Lower leg skin (tissue), 4 donors: ENCODE measurements around the gene RAB17. TPM values are rescaled to one million over a fixed set of nuclear protein-coding genes. Genes with fewer than 3 reads are reported as not detected.

ENCODE experiments used
- DNase-seq, 2 donors: peaks; one replicate each; pipeline ENCODE4 v3.0.0-alpha.2; 2019; ENCODE audit warnings: low spot score in 2 of 2
- H3K4me3 ChIP-seq: fragments of 200-600 bp; sonication (generic); 2 replicates; pipeline ENCODE4 v1.5.1; 2017; ENCODE audit warnings: mild to moderate bottlenecking, low read depth; ENCODE audit not compliant: poor library complexity, severe bottlenecking
- POLR2A ChIP-seq, 2 donors: fragments of 450-650 bp; IDR thresholded peaks; one replicate each; pipeline ENCODE4 v1.6.1; 2016 to 2017; ENCODE audit warnings: antibody characterized with exemption in 2 of 2, mild to moderate bottlenecking in 1 of 2, moderate library complexity in 1 of 2
- WGBS, 2 donors: methylation state at CpG; one replicate each; pipeline ENCODE4 v1.1.5; 2018; 5-methylcytosine and 5-hydroxymethylcytosine counted together
- intact Hi-C: fragments of 100-400 bp; cut with DNase I; formaldehyde crosslinking; loops from one replicate; pipeline ENCODE4 v1.15.0; 2023; ENCODE audit warnings: low total_unique reads
- total RNA-seq, 4 donors: library from RNA; depleted of rRNA; stranded (reverse); fragments of >200 nt; gene quantifications; one replicate each; pipeline ENCODE4 v1.1.0, GENCODE V29; 2016
- TF ChIP-seq, protein P1 (sequence below), 3 donors: fragments of 450-650 bp; IDR thresholded peaks; one replicate each; pipeline ENCODE4 v1.5.1; 2016; ENCODE audit warnings: antibody characterized with exemption in 3 of 3, mild to moderate bottlenecking in 3 of 3, moderate library complexity in 2 of 3

The RAB17 gene
- total RNA-seq, 4 donors from 2014 or later, result 1.7 to 6.3 (median 2.8) TPM

DNA sequence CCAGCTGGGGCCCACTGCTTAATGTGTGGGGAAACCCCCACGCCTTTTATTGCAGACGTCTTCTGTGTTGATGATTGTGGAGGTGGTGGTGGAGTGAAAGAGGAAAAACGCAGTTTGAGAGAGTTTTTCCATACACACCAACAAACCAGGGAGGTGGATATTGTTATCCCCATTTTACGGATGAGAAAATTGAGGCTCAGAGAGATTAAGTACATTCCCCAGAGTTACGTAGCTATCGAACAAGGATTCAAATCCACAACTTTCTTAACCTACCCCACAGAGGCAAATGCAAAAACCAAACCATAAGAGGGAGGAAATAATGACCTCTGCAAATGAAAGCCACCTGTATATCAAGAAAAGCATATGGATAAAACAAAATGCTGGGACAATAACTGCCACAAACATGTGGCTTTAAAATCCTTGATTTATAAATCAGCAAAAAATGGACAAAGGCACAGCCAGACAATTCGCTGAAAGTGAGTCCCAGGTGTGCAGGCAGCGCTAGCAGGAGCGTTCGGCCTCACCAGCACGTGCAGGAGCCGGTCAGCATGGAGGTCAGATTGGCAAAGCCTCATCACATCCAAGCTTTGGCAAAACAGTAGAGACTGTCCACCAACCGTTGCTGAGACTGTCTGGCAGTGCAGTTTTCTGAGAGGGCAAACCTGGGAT is 12.6 kb upstream of the RAB17 start:
- 74 to 77% methylated on average over 13 of the region's 13 CpGs for WGBS, 2 donors
- intact Hi-C loops, result no loop called here
- TF ChIP-seq, protein P1, sequence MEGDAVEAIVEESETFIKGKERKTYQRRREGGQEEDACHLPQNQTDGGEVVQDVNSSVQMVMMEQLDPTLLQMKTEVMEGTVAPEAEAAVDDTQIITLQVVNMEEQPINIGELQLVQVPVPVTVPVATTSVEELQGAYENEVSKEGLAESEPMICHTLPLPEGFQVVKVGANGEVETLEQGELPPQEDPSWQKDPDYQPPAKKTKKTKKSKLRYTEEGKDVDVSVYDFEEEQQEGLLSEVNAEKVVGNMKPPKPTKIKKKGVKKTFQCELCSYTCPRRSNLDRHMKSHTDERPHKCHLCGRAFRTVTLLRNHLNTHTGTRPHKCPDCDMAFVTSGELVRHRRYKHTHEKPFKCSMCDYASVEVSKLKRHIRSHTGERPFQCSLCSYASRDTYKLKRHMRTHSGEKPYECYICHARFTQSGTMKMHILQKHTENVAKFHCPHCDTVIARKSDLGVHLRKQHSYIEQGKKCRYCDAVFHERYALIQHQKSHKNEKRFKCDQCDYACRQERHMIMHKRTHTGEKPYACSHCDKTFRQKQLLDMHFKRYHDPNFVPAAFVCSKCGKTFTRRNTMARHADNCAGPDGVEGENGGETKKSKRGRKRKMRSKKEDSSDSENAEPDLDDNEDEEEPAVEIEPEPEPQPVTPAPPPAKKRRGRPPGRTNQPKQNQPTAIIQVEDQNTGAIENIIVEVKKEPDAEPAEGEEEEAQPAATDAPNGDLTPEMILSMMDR (IDR thresholded peaks at IDR 0.05), result no peak
- no peak for TF ChIP-seq POLR2A (IDR thresholded peaks at IDR 0.05)
- H3K4me3 ChIP-seq, result no peak overlapping the region
- no peak for DNase-seq

DNA sequence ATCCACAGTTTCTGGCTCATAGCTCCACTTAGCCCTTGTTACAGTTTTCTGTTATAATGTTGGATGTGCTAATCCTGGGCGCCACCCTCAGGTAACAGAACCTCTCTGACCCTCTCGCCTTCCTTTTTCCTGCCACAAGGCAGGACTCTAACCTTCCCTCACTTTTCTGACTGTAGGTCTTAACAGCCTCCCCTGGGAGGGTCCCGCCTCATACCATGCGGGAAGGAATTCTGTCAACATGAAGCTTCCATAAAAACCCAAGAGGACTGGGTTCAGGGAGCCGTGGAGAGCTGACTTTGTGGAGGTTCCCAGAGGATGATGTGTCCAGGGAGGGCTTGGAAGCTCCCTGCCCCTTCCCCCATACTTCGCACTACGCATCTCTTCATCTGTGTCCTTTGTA is 11.9 kb upstream of the RAB17 start:
- no peak for TF ChIP-seq POLR2A (IDR thresholded peaks at IDR 0.05)
- TF ChIP-seq, protein P1 (IDR thresholded peaks at IDR 0.05), result no peak
- H3K4me3 ChIP-seq, result no peak overlapping the region
- intact Hi-C loops, result no loop called here
- no peak for DNase-seq
- 96 to 97% methylated on average over 7 of the region's 7 CpGs for WGBS, 2 donors

DNA sequence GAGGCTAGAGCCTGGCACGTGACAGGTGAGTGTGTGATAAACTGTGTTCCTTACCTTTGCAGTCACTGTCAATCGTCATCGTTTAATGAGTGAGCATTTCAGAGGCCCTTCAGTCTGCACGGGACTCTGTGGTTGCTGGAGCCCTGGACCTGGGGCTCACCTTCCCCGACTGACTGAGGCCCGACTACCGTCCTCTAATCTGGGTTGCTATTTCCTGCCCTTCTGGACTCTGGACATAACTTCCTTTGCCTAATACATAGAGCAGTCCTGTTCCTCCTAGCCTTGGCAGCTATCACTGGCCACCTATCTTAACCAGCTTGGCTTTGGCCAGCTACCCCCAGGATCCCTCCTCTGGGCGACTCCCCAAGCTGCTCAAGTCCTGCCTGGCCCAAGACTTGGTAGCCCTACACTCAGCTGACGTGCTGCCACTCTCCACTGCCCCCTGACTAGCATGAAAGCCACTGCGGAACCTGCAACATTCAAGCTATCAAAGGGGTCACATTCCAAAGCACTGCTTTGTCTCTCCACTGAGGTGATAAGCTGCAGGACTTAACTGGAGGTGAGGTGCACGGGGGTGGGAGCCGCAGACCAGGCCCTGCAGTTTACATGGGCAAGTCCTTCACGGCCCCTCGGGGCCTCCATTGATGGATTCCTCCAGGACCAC is 11.1 kb upstream of the RAB17 start:
- intact Hi-C loops, result no loop called here
- no peak overlapping the region for H3K4me3 ChIP-seq
- WGBS, 2 donors, result 92 to 95% methylated on average over 14 of the region's 14 CpGs
- no peak for TF ChIP-seq POLR2A (IDR thresholded peaks at IDR 0.05)
- TF ChIP-seq, protein P1 (IDR thresholded peaks at IDR 0.05), result no peak
- DNase-seq, result no peak

DNA sequence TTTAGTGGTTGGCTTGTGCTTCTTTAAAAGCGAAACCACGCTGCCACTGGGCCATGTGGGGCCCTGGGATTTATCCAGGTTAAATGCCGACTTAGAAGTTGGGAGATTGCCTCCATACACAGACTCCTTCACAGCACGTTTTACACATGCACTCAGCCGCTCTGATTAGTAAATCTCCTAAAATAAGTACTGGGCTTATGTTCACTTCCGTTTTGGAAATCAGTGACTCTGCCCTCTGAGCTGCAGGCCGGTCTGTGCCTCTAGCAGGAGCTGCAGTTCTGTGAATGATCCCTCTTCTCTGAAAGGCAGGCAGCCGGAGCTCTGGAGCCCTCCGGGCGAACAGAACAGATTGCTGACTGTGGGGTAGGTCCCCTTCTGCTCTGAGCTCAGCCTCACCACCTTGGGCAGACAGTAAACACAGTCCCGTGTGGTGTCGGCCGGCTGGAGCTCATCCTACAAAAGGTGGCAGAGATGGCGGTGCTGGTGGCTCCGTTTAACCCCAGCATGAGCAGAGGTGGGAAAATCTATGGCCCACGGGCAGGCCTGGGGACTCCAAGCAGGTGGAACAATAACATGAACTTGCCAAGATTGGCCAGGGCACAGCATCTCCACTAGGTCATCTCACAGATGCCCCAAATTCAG is 9.8 kb upstream of the RAB17 start:
- WGBS, 2 donors, result 56 to 68% methylated on average over 15 to 16 of the region's 16 CpGs

DNA sequence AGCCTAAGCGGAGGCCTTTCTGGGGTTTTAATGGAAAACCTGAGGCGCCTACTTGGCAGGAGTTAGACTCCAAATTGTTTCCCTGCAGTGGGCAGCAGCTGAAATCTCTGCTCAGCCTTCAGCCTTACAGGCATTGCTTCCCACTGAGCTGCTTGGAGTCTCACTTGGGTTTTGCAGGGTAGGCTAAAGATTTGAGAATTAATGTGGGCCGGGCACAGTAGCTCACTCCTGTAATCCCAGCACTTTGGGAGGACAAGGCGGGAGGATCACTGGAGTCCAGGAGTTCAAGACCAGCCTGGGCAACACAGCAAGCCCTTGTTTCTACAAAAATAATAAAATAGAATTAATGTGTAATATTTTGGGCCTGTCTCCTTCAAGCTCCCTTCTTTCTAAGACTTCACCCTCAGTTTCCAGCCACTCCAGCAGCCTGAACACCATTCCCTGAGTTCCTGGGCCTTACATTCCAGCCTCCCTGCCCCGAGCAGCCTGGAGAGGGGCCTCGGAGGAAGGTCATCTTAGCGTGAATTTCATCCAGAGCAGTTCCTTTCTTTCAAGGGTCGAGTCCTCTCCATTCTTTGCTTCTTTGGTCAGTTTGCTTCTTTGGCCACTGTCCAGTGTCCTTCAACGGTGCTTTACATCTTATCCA is 9.1 kb upstream of the RAB17 start:
- no peak overlapping the region for H3K4me3 ChIP-seq
- TF ChIP-seq POLR2A (IDR thresholded peaks at IDR 0.05), result no peak
- TF ChIP-seq, protein P1 (IDR thresholded peaks at IDR 0.05), result no peak
- intact Hi-C loops, result loop anchor here (10.0 kb wide), 1 partner anchor 145 kb away; no protein-coding TSS in a partner anchor
- no peak for DNase-seq
- 79 to 83% methylated on average over 9 of the region's 9 CpGs for WGBS, 2 donors

More for the DNA sequence above, 9.8 kb upstream of the RAB17 start:
- TF ChIP-seq, protein P1 (IDR thresholded peaks at IDR 0.05), result no peak
- intact Hi-C loops, result no loop called here
- peak in 1 of 2 donors; percentile 45 for DNase-seq
- no peak overlapping the region for H3K4me3 ChIP-seq
